Measurements from ENCODE around the gene SETD2.
"Not testable (repeated sequence)": the region's sequence is repeated elsewhere in the genome, so short reads cannot be mapped to it uniquely, and the experiment has no call there.

The SETD2 gene

DNA sequence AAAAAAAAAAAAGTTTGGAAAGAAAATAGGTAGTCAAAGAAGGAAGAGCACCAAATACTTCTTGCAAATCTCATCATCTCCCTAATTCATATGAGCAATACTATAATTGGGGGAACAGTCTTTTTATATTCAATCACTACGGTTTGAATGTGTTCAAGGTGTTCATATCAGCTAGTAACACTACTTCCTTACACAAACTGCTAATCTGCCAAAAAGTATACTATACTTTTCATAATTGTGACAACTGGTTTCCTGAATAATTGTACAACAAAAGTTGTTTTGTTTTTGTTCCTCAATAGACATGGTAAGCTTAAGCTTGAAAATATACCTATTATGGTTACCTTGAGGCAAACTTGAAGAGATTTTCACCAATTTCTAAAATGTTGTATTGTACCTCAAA lies 12.1 kb downstream of the SETD2 start:
- DNase-seq = no peak

DNA sequence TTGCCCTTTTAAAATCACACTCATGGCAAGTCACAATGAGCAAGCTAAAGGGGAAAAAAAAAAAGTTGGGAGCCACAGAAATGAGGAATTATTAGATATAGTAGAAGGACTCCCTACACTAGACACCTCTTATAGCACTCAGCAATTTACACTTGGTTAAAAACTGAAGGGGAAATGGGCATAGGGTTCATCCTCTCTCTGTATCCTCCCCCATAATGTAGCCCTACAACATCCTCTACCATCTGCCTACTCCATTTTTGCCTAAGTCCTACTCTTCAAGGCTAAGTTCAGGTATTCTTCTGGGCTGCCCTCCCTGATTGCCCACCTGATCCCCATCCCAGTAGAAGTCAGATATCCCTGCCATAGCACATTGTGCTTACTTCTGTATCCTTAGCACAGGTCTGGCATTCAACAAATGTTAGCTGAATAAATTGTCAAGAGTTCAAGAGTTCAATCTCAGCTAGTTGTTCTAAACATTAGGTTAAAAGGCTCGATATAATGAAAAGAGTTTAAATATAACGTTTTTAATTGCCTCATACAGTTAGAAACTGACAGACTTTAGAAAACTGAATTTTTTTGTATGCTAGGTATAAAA lies 14.5 kb downstream of the SETD2 start:
- DNase-seq = no peak

DNA sequence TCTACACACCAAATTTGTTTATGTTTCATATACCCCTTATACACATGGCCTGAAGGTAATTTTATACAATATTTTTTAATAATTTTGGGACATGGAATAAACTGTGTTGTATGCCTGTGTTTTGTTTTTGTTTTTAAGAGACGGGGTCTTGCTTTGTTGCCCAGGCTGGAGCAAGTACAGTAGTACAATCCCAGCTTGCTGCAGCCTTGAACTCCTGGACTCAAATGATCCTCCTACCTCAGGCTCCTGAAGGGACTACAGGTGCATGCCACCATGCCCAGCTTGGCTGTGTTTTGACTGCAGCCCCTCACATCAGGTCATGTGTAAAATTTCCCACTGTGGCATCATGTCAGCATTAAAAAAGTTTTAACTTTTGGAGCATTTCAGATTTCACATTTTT lies 18.6 kb downstream of the SETD2 start:
- no peak for DNase-seq

DNA sequence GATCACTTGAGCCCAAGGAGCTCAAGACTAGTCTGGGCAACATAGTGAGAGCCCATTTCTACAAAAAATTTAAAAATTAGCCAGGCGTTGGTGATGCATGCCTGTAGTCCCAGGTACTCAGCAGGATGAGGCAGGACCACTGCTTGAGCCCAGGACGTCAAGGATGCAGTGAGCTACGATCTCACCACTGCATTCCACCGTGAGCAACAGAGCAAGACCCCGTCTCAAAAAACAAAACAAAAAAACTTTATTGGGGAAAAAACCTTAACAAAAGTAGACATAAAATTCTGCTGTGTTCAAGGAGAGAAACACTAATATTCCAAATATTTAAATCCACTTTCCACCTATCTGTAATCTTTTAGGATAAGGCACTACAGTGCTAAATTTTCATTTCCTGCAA lies 20.8 kb downstream of the SETD2 start:
- DNase-seq = no peak

DNA sequence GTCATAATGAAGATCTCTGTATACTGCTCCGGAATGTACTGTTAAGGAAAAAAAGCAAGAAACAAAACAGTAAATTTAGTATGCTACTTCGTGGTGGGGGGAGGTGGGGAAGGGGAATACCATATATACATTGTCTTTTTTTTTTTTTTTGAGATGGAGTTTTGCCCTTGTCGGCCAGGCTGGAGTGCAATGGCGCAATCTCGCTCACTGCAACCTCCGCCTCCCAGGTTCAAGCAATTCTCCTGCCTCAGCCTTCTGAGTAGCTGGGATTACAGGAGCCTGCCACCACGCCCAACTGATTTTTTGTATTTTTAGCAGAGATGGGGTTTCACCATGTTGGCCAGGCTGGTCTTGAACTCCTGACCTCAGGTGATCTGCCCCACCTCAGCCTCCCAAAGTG lies 21.4 kb downstream of the SETD2 start:
- not testable (repeated sequence) for DNase-seq

DNA sequence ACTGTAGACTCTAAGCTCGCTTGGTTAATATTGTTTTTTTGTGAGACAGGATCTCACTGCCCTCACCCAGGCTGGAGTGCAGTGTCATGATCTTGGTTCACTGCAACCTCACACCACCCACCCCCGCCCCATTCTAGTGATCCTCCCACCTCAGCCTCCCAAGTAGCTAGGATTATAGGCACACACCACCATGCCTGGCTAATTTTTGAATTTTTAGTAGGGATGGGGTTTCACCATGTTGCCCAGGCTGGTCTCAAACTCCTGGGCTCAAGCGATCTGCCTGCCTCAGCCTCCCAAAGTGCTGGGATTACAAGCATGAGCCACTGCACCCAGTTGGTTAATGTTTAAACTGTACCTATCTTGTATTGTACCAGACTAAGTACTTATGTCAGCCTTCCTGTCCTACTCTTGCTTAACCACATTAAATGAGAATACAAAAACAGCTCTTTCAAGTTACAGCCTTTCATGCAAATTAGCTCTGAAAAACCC lies 22.9 kb downstream of the SETD2 start:
- DNase-seq = not testable (repeated sequence)

DNA sequence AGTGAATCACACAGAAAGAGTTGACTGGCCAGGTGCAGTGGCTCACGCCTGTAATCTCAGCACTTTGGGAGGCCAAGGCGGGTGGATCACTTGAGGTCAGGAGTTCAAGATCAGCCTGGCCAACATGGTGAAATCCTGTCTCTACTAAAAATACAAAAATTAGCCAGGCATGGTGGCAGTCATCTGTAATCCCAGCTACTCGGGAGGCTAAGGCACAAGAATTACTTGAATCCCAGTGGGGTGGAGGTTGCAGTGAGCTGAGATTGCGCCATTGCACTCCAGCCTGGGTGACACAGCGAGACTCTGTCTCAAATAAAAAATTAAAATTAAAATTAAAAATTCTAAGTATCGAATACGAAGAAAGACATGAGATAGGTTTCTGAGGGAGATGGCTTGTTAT lies 23.4 kb downstream of the SETD2 start:
- DNase-seq = not testable (repeated sequence)

DNA sequence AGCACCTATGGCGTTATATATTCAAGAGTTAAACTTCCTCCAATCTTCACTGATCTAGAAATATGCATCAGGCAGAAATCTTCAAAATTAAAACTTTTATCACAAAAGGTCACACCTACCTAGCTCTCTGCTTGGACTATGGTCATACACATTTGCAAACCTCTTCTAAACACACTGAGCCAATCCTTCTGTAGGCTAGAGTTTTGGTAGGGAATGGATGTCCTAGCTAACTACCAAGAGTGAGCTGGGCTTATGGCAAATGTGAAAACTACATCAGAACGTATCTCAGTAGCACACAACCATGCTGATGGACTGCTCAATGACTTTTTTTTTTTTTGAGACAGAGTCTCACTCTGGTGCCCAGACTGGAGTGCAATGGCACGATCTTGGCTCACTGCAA lies 29.6 kb downstream of the SETD2 start:
- no peak for DNase-seq

DNA sequence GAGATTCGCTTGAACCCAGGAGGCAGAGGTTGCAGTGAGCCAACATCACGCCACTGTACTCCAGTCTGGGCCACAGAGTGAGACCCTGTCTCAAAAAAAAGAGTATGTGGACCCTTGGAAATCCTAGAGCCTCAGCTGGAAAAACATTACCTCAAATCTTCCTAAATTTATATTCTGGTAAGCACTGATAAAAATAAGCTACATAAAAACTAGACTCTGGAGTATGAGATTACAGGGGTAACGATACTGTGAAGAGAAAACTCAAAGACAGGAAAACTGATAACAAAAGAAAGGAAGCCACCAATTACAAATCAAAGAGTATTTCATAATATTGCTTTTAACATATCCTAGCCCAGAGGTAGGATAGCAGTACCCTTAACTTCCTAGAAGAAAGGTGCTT lies 30.3 kb downstream of the SETD2 start:
- no peak for DNase-seq

DNA sequence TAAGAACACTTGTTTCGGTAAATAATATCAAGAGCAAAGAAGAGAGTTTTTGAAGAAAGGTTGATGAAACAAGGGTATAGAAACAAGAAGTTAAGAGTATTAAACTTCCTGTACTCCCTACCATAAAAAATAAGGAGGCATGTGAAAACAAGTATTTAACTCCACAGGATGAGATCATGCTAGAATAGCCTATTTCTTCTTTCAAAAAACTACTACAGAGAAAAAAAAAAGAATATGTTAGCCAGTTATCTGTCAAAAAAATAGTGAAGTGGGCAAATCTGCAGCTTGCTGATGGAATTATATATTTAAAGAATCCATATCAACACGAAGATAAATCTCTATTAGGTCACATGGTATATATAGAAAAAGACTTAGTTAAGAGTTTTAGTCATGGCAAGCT lies 33.4 kb downstream of the SETD2 start:
- no peak for DNase-seq

DNA sequence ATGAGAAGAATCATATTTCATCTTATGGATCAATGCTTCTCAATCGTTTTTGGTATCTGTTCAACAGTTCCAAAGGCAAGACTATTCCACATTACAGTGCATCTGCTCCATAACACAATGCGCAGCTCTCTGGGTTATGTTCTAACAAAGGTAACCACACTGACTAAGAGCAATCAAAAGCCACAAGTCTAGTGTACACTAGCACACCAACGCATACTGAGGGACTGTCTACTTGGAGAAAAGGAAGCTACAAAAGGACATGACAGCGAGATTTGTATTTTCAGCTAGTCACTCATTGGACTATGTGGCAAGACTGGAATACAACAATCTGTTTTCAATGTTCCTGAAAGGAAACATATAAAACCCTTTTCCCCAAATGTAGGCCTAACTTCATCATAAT lies 35.8 kb downstream of the SETD2 start:
- DNase-seq = no peak

DNA sequence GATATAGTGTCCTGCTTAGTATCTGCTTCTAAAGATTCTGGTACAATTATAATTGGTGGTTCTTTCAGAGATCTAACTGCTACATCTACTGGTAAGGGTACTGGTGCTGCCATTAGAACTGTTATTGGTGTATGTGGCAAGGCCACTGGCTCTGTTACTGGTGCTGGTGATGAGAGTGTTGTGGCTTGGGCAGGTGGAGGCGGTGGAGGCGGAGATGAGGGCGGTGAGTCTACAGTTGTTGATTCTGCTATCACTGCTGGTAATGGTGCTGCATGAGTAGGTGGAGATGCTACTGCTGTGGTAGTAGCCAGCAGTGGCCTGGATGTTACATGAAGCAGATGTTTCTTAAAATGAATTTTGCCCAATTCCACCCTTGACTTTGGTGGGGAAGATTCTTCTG lies 40.1 kb downstream of the SETD2 start:
- no peak for DNase-seq

DNA sequence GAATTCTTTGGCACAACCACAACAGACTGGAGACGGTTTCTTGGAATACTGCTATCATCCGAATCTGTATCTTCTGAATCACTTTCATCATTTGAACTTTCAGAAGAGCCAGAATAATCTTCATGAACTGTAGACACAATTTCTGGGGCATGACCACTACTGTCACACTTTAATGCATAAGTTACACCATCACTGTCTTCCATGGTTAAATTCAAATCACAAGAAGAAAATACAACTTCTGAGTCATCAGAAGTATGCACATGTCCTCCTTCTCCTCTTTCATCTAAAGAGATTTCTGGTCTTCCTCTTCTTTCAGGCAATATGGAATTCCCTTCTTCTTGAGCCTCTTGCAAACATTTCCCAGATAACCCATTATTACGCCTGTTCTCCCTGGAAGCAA lies 42.5 kb downstream of the SETD2 start:
- DNase-seq = no peak

DNA sequence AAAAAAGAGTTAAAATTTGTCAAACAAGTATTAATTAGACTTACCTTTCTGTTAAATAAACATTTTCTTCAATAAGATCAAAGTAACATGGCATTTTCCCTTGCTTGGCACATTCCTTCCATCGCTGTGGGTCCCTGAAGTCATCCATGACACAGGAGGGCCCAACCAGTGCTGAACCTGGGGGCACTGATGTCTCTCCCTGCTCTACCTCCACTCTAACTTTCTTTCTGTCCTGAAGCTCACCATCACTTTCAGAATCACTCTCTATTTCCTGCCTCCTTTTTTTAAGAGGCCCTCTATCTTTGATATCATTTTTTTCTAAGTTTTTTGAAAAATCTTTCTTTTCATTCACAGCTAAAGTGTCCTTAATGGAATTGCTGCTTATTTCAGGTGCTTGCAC lies 43.8 kb downstream of the SETD2 start:
- DNase-seq = no peak

DNA sequence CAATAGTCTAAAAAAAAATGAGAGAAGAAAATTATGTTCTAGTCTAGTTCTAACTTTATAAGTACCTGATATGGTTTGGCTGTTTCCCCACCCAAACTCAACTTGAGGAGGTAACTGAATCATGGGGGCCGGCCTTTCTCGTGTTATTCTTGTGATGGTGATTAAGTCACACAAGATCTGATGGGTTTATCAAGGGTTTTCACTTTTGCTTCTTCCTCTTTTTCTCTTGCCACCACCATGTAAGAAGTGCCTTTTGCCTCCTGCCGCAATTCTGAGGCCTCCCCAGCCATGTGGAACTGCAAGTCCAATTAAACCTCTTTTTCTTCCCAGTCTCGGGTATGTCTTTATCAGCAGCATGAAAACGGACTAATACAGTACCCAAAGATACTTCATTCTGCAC lies 44.5 kb downstream of the SETD2 start:
- not testable (repeated sequence) for DNase-seq

DNA sequence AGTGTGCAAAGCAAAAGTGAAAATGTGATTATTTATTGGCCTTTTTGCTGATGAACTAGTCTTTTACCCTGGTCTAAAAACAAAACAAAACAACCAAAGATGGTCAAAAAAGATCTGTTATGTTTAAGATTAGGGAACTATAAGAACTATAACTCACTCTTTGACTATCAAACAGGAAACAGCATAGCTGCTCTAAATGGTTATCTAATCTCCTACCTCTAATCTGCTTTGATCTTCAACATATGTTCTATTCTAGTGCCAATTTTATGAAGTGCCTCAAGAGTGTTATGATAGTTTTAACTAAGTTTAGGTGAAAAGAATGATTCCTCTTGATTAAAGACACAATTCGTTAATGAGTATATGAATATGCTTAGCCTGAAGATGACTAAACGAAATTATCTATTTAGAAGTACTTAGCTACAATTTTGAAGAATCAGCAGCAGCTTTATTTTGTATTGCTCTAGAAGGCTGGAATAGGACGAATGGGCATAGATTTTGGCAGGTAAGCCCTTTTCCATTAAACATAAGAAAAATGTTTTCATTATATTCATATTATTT lies 46.0 kb downstream of the SETD2 start:
- no peak for DNase-seq

DNA sequence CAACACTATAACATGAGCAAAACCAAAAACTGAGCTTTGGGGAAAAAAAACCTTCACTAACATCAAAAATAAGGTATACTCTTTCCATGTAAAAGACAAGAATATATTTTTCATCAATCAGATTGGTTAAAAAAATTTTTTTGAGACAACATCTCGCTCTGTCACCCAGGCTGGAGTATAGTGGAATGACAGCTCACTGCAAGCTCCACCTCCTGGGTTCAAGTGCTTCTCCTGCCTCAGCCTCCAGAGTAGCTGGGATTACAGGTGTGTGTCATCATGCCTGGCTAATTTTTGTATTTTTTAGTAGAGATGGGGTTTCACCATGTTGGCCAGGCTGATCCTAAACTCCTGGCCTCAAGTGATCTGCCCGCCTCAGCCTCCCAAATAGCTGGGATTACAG lies 48.4 kb downstream of the SETD2 start:
- DNase-seq = not testable (repeated sequence)

DNA sequence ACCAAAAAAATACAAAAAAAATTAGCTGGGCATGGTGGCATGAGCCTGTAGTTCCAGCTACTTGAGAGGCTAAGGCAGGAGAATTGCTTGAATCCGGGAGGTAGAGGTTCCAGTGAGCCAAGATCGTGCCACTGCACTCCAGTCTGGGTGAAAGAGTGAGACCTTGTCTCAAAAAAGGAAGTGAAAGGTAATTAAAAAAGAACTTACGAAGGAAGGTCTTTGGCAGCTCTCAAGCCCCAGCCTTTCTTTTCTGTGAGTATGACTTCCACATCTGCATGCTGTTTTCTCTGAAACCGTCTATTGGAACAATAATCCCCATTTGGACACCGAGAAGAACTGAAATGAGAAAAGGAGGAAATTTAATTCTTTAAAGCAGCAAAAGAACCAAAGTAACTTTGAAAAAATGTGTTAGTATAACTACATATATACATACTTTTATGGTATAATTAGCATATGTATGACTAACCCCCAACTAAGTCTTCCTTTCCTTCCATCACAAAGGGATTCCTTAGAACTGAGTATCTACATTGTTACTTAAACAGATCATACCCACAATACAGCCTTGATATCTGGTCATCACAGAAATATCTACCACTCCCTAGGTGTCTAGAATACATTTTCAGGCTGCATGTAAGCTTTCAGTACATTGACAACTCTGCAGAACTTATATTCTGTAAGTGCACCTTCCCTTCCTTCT lies 50.1 kb downstream of the SETD2 start:
- DNase-seq = no peak

DNA sequence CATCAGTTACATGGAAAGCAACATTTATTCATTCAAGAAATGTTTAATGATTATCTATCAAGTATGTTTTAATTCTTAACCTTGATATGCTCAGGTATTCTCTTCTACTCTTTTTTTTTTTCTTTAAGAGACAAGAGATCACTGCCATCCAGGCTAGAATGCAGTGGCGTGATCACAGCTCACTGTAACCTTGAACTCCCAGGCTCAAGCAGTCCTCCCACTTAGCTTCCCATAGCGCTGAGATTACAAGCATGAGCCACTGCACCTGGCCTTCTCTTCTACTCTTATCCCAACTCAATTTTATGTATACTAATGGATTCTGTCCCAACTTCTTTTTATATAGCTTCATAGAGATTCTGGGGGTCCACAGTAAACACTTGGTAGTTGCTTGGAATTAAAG lies 50.9 kb downstream of the SETD2 start:
- DNase-seq = no peak

DNA sequence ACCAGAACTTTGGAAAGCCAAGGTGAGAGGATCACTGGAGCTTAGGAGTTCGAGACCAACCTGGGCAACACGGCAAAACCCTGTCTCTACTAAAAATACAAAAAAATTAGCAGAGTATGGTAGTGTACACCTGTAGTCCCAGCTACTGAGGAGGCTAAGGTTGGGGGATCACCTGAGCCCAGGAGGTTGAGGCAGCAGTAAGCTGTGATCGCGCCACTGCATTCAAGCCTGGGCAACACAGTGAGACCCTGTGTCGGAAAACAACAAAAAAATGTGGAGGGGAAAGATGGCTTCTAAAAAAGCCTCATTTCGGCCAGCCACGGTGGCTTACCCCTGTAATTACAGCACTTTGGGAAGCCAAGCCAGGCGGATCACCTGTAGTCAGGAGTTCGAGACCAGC lies 54.5 kb downstream of the SETD2 start:
- DNase-seq = no peak

DNA sequence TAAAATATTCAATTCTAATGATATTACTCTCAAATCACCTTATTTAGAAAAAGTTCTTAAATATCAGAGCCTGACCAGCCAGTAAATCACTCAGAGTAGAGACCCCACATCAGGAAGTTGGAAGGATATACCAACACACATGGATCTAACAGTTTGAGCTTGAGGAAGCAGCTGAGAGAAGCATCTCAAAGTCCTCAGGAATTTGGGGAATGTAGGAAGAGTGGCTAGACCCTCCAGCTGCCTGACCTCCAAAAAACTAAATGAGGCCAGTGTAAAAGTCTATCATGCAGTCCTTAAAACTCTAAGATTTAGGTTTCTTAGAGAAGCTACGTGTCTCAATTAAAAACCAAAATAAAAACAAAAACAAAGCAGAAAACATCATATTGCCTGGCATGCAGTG lies 55.4 kb downstream of the SETD2 start:
- DNase-seq = no peak

DNA sequence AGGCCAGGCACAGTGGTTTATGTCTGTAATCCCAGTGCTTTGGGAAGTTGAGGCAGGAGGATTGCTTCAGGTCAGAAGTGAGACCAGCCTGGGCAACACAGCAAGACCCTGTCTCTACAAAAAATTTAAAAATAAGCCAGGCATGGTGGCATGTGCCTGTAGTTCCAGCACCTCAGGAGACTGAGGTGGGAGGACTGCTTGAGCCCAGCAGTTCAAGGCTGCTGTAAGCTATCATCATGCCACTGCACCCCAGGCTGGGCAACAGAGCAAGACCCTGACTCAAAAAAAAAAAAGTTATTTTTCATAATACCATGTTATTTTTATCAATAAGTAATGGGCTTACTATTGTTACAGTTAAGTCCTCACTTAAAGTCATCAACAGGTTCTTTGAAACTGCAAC lies 59.7 kb downstream of the SETD2 start:
- DNase-seq = no peak

DNA sequence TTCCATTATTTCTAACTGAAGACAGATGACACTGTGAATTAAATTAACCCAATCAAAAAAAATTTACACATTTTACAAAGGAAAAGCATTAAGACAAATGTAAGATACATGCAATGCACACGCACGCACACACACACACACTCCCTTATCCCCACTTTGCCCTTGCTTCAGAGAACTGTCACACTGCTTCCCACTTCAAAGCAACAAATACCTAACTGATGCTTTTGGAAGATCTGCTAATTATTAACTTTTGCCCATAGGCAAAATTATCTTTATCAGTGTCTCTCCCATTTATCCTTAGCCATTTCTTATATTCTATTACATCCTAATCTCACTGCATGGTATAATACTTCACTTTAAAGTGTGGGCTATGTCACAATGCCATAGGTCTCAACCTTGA lies 60.3 kb downstream of the SETD2 start:
- no peak for DNase-seq

DNA sequence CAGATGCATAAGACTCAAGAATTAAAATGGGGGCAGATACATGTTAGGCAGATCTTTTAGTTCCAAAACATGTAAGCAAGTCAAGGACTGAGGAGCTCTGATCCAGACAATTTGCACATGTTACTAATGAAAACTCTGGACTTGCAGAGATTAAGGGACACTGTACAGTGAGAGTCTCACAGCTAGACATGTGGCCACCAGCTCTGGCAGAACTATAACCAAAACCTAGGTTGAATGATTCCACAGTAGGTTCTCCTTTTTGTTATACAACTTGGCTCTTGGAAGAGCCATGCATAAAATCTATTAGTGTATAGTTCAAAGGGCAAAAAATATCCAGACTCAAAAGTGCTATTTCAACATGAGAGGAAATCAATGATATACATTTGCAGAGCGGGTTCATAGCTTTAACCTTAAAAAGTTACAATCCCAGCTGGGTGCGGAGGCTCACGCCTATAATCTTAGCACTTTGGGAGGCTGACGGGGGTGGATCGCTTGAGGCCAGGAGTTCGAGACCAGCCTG lies 61.8 kb downstream of the SETD2 start:
- DNase-seq = no peak

DNA sequence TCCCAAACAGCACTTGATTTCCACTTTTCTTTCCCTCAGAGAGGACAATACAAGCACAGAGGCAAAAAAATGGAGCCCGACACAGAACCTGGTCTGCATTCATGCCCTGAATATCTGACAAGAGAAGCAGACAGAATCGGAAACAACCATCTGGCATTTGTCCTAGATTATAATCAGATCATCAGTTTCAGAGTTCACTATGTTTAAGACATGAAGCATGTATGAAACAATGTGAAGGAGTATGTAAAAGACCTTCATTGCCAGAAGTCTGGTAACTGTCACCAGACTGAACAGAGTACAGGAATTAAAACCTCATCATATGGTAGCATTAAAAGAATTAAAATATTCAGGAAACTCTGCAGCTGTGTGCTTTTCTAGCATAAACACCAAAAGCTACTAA lies 65.0 kb downstream of the SETD2 start:
- no peak for DNase-seq

Measured in NCI-H2171 (cell line).